Activated CD8-positive, alpha-beta T cell treated with anti-CD3 and anti-CD28 coated beads for 36 hours (primary cell): ENCODE results near the gene TFEB. TPM values are rescaled to one million over a fixed set of nuclear protein-coding genes. Genes with fewer than 3 reads are reported as not detected.

Source experiments
- ATAC-seq: fragments of 200-7000 bp; cut with Tn5 transposase; one replicate; pipeline ENCODE4 v1.10.0; 2021; ENCODE audit warnings: mild to moderate bottlenecking, moderate library complexity
- CTCF ChIA-PET: fragments of 350-600 bp; sonication (Branson Sonifier 250); formaldehyde crosslinking; loops from one replicate; lab custom pipeline; 2021; ENCODE audit warnings: antibody characterized with exemption; lab: Charles Lee
- POLR2A ChIA-PET: fragments of 350-600 bp; sonication (Branson Sonifier 250); formaldehyde crosslinking; loops from one replicate; lab custom pipeline; 2021; ENCODE audit warnings: antibody characterized with exemption; lab: Charles Lee
- DNase-seq: peaks from one replicate; pipeline ENCODE4 v3.0.0-alpha.2; 2020
- H3K27ac Mint-ChIP-seq: one replicate; pipeline ENCODE4 v1.8.0; 2021; ENCODE audit warnings: mild to moderate bottlenecking, mixed read lengths
- H3K27me3 Mint-ChIP-seq: one replicate; pipeline ENCODE4 v1.8.0; 2021; ENCODE audit warnings: mixed read lengths
- H3K36me3 Mint-ChIP-seq: one replicate; pipeline ENCODE4 v1.8.0; 2021; ENCODE audit warnings: low read depth, mixed read lengths
- H3K4me1 Mint-ChIP-seq: one replicate; pipeline ENCODE4 v1.8.0; 2021; ENCODE audit warnings: low read depth, mixed read lengths
- H3K4me3 Mint-ChIP-seq: one replicate; pipeline ENCODE4 v1.8.0; 2021; ENCODE audit warnings: mild to moderate bottlenecking, moderate library complexity, mixed read lengths
- H3K9me3 Mint-ChIP-seq: one replicate; pipeline ENCODE4 v1.8.0; 2021; ENCODE audit warnings: mixed read lengths
- CTCF ChIP-seq: fragments of 200-600 bp; IDR thresholded peaks from one replicate; pipeline ENCODE4 v1.8.0; 2022; ENCODE audit warnings: antibody characterized with exemption, mild to moderate bottlenecking
- intact Hi-C: fragments of 100-400 bp; cut with micrococcal nuclease; formaldehyde crosslinking; loops from one replicate; pipeline ENCODE4 v1.10.0; 2022
- total RNA-seq, 2 experiments: library from RNA; stranded (reverse); gene quantifications; one replicate each; pipeline ENCODE4 v1.2.3, GENCODE V29; 2021

The TFEB gene
- total RNA-seq, 2 experiments from 2014 or later: 14.6 to 15.9 TPM

- TF ChIP-seq CTCF: no peak
- POLR2A ChIA-PET: no interaction called here
- intact Hi-C loops: no loop called here
Measured at GRCh38 chr6:41748102-41748477, 12.7 kb upstream of the TFEB start.

GRCh38 chr6:41747256-41748101 is 12.1 kb upstream of the TFEB start, which contains the start of gene PGC:
TSS of gene PGC (minus strand) at chr6:41747397. CDS start at chr6:41747334, 63 bp downstream.
- Mint-ChIP-seq H3K27me3 (no peaks in the 10 kb centered on the region), H3K9me3 (no peaks in the 10 kb centered on the region), H3K27ac (no peak within 1 kb of the TSS), H3K4me1 (no peaks in the 10 kb centered on the region), H3K4me3 (no peak within 1 kb of the TSS), H3K36me3 (no peaks in the 10 kb centered on the region)
- ChIA-PET POLR2A (no interaction called here), CTCF (interaction anchor here (1.2 kb wide), 1 partner anchor 64 kb away, joined by 3 read pairs; no protein-coding TSS in a partner anchor)
- intact Hi-C loops: no loop called here
- ATAC-seq (no peak), DNase-seq (no peak)
- TF ChIP-seq CTCF: no peak

More at GRCh38 chr6:41748102-41748477, 12.7 kb upstream of the TFEB start:
- Mint-ChIP-seq H3K4me1 (no peaks in the 10 kb centered on the region), H3K27ac (no peak overlapping the region), H3K36me3 (no peaks in the 10 kb centered on the region), H3K27me3 (no peaks in the 10 kb centered on the region), H3K9me3 (no peaks in the 10 kb centered on the region), H3K4me3 (no peak overlapping the region)
- DNase-seq (no peak), ATAC-seq (no peak)
- CTCF ChIA-PET: interaction anchor here (1.2 kb wide), 1 partner anchor 65 kb away, joined by 3 read pairs; no protein-coding TSS in a partner anchor

- ChIA-PET POLR2A (no interaction called here), CTCF (no interaction called here)
- no peaks in the 10 kb centered on the region for H3K4me1 Mint-ChIP-seq
- no peaks in the 10 kb centered on the region for H3K27me3 Mint-ChIP-seq
- H3K36me3 Mint-ChIP-seq: no peaks in the 10 kb centered on the region
- H3K9me3 Mint-ChIP-seq: no peaks in the 10 kb centered on the region
- DNase-seq: no peak
- intact Hi-C loops: no loop called here
- ATAC-seq: no peak
- no peak overlapping the region for H3K4me3 Mint-ChIP-seq
- H3K27ac Mint-ChIP-seq: no peak overlapping the region
- TF ChIP-seq CTCF: no peak
Measured at GRCh38 chr6:41746107-41746506, 10.7 kb upstream of the TFEB start.

GRCh38 chr6:41744236-41744787 is 8.9 kb upstream of the TFEB start:
- no peak for ATAC-seq
- Mint-ChIP-seq H3K36me3 (no peaks in the 10 kb centered on the region), H3K27me3 (no peaks in the 10 kb centered on the region), H3K4me1 (no peaks in the 10 kb centered on the region), H3K27ac (no peak overlapping the region), H3K4me3 (no peak overlapping the region), H3K9me3 (no peaks in the 10 kb centered on the region)
- TF ChIP-seq CTCF: no peak
- ChIA-PET CTCF (no interaction called here), POLR2A (no interaction called here)
- no peak for DNase-seq
- intact Hi-C loops: no loop called here
